Choroid plexus epithelial cell (primary cell): ENCODE data around the gene TMEM184A.
A peak's percentile ranks its signal among the peaks of the same experiment; 100 is the strongest.

Source experiments
- DNase-seq: peaks from one replicate; pipeline ENCODE4 v3.0.0-alpha.2; 2010; ENCODE audit warnings: low read depth
- H3K4me3 ChIP-seq: 2 replicates; pipeline ENCODE4 v1.5.1; 2011; ENCODE audit warnings: low read depth, mild to moderate bottlenecking, control low read depth, low read length, moderate library complexity
- CTCF ChIP-seq: conservative IDR thresholded peaks from 2 replicates; pipeline ENCODE4 v1.5.1; 2011; ENCODE audit warnings: low read depth, mild to moderate bottlenecking, control low read depth, inconsistent platforms, low read length, moderate library complexity

TMEM184A gene

GRCh38 chr7:1530946-1531262 is 25.1 kb downstream of the TMEM184A start:
- TF ChIP-seq CTCF: no peak
- no peak for DNase-seq
- H3K4me3 ChIP-seq: peak overlapping the region; percentile 74

GRCh38 chr7:1529383-1530116 is 26.5 kb downstream of the TMEM184A start:
- no peak for DNase-seq
- H3K4me3 ChIP-seq: no peak overlapping the region
- no peak for TF ChIP-seq CTCF

GRCh38 chr7:1526271-1526754 is 29.7 kb downstream of the TMEM184A start:
- peak overlapping the region; percentile 16 for H3K4me3 ChIP-seq
- no peak for DNase-seq
- TF ChIP-seq CTCF: no peak

- no peak overlapping the region for H3K4me3 ChIP-seq
- no peak for TF ChIP-seq CTCF
- DNase-seq: no peak
Measured at GRCh38 chr7:1525409-1525808, 30.6 kb downstream of the TMEM184A start.

GRCh38 chr7:1523844-1524243 is 32.2 kb downstream of the TMEM184A start:
- TF ChIP-seq CTCF: no peak
- DNase-seq: no peak
- no peak overlapping the region for H3K4me3 ChIP-seq

- H3K4me3 ChIP-seq: no peak overlapping the region
- no peak for DNase-seq
- TF ChIP-seq CTCF: no peak
Measured at GRCh38 chr7:1523208-1523607, 32.8 kb downstream of the TMEM184A start.

GRCh38 chr7:1521456-1521855 is 34.5 kb downstream of the TMEM184A start:
- no peak for DNase-seq
- TF ChIP-seq CTCF: no peak
- H3K4me3 ChIP-seq: no peak overlapping the region
